Stimulated activated CD4-positive, alpha-beta T cell treated with anti-CD3 and anti-CD28 coated beads, TNF-alpha, amount 100 ng/mL, for 48 hours (primary cell): ENCODE data around the gene PGGHG.
"Not testable (repeated sequence)": the region's sequence is repeated elsewhere in the genome, so short reads cannot be mapped to it uniquely, and the experiment has no call there.

ENCODE experiments used
- DNase-seq, 3 donors: peaks; one replicate each; pipeline ENCODE4 v3.0.0-alpha.2; 2020; ENCODE audit warnings: low read depth in 3 of 3

Gene PGGHG

GRCh38 chr11:313787-314553, 25.0 kb downstream of the PGGHG start, which contains the start of gene IFITM1:
Gene IFITM1, plus strand, starts transcription at chr11:314040. Its CDS starts 131 bp downstream, at chr11:314171.
- no peak for DNase-seq

- DNase-seq = not testable (repeated sequence)
Measured at GRCh38 chr11:314554-314875, 25.6 kb downstream of the PGGHG start.

- no peak for DNase-seq
Measured at GRCh38 chr11:315051-315481, 26.1 kb downstream of the PGGHG start.

GRCh38 chr11:315516-315994, 26.6 kb downstream of the PGGHG start:
- no peak for DNase-seq

GRCh38 chr11:316031-316701, 27.2 kb downstream of the PGGHG start:
- DNase-seq = no peak

GRCh38 chr11:316891-317301, 28.0 kb downstream of the PGGHG start:
- DNase-seq = no peak

- not testable (repeated sequence) for DNase-seq
Measured at GRCh38 chr11:317668-318404, 28.9 kb downstream of the PGGHG start.

- DNase-seq = not testable (repeated sequence)
Measured at GRCh38 chr11:318405-319120, 29.6 kb downstream of the PGGHG start.

- DNase-seq = not testable (repeated sequence)
Measured at GRCh38 chr11:319121-319887, 30.4 kb downstream of the PGGHG start.

- DNase-seq = not testable (repeated sequence)
Measured at GRCh38 chr11:319888-320273, 31.0 kb downstream of the PGGHG start.

GRCh38 chr11:324156-324555, 35.2 kb downstream of the PGGHG start:
- no peak for DNase-seq

GRCh38 chr11:324593-325517, 35.9 kb downstream of the PGGHG start:
- not testable (repeated sequence) for DNase-seq

GRCh38 chr11:325796-326591, 37.1 kb downstream of the PGGHG start:
- no peak for DNase-seq

GRCh38 chr11:326592-326841, 37.6 kb downstream of the PGGHG start:
- no peak for DNase-seq

GRCh38 chr11:326842-327580, 38.1 kb downstream of the PGGHG start:
- peak in 2 of 3 donors; percentile 36 to 55 for DNase-seq

- no peak for DNase-seq
Measured at GRCh38 chr11:327581-327923, 38.6 kb downstream of the PGGHG start.

GRCh38 chr11:328012-328411, 39.1 kb downstream of the PGGHG start:
- DNase-seq = no peak

GRCh38 chr11:328516-329100, 39.7 kb downstream of the PGGHG start:
- DNase-seq = not testable (repeated sequence)
